HCT116 (cell line): Measurements from ENCODE around the gene FOXD2. TPM values are rescaled to one million over a fixed set of nuclear protein-coding genes. Genes with fewer than 3 reads are reported as not detected.

Source experiments
- ATAC-seq: fragments of 200-7000 bp; cut with Tn5 transposase; 2 replicates; pipeline ENCODE4 v1.9.1; 2020; ENCODE audit warnings: mild to moderate bottlenecking, moderate library complexity
- BruUV-seq: library from RNA; stranded (reverse); fragments of 400-500 nt; replicated peaks from 2 replicates; lab custom pipeline; 2021; lab: Mats Ljungman, UMichigan
- CTCF ChIA-PET: fragments of 300-600 bp; sonication (Branson Sonifier 250); formaldehyde crosslinking; loops from one replicate; lab custom pipeline; 2021; ENCODE audit warnings: antibody characterized with exemption; lab: Charles Lee
- POLR2A ChIA-PET: fragments of 300-600, 350-600 bp; sonication (Branson Sonifier 250); formaldehyde crosslinking; loops from one replicate; lab custom pipeline; 2021; ENCODE audit warnings: antibody characterized with exemption; lab: Charles Lee
- RAD21 ChIA-PET, 2 experiments: fragments of 300-600 bp; sonication (Branson Sonifier 250); formaldehyde crosslinking; loops; one replicate each; lab custom pipeline; 2023; ENCODE audit warnings: low total read pairs in 2 of 2; ENCODE audit not compliant: uncharacterized antibody in 2 of 2, unreplicated experiment in 2 of 2, low non-redundant PET in 1 of 2; lab: Charles Lee
- DNase-seq: peaks from one replicate; pipeline ENCODE4 v3.0.0-alpha.2; 2010; ENCODE audit warnings: low read depth, low spot score
- H2AFZ ChIP-seq: fragments of 200-600 bp; shearing (Covaris generic), sonication (generic); 2 replicates; pipeline ENCODE4 v1.6.1; 2017; ENCODE audit warnings: low read depth, mixed run types, mixed read lengths, antibody characterized with exemption, low read length; ENCODE audit not compliant: poor library complexity, severe bottlenecking
- H3K27ac ChIP-seq: 2 replicates; pipeline ENCODE4 v1.5.1; 2012; ENCODE audit warnings: low read depth, low read length
- H3K27me3 ChIP-seq: fragments of 200-600 bp; sonication (generic); 2 replicates; pipeline ENCODE4 v1.6.1; 2016; ENCODE audit warnings: mixed run types, low read length, mixed read lengths; ENCODE audit not compliant: insufficient read depth
- H3K36me3 ChIP-seq, 2 experiments: fragments of 200-500 bp in 1 of 2; fragments of 200-600 bp in 1 of 2; sonication (Bioruptor generic) in 1 of 2; sonication (generic) in 1 of 2; 2 replicates each; pipeline versions ENCODE4 v1.5.1 to v1.6.1; 2014 to 2016; ENCODE audit warnings: low read length in 2 of 2, inconsistent platforms in 1 of 2, mixed read lengths in 1 of 2, mixed run types in 1 of 2; ENCODE audit not compliant: insufficient read depth in 2 of 2, control insufficient read depth in 1 of 2
- H3K4me1 ChIP-seq, 2 experiments: fragments of 200-600 bp in 1 of 2; sonication (generic) in 1 of 2; 2 replicates each; pipeline versions ENCODE4 v1.5.1 to v1.6.1; 2012 to 2017; ENCODE audit warnings: low read length in 2 of 2, inconsistent platforms in 1 of 2, mild to moderate bottlenecking in 1 of 2, mixed read lengths in 1 of 2, mixed run types in 1 of 2, moderate library complexity in 1 of 2; ENCODE audit not compliant: insufficient read depth in 2 of 2, control insufficient read depth in 1 of 2
- H3K4me2 ChIP-seq: fragments of 200-600 bp; sonication (generic); 2 replicates; pipeline ENCODE4 v1.6.1; 2017; ENCODE audit warnings: mixed run types, low read length, mixed read lengths
- H3K4me3 ChIP-seq, 2 experiments: fragments of 200-600 bp in 1 of 2; sonication (generic) in 1 of 2; replicated peaks in 1 of 2; 2 replicates each; pipeline ENCODE4 v1.5.1; 2011 to 2016; ENCODE audit warnings: low read length in 2 of 2, control low read depth in 1 of 2, low read depth in 1 of 2, mild to moderate bottlenecking in 1 of 2, mixed read lengths in 1 of 2, mixed run types in 1 of 2
- H3K79me2 ChIP-seq: fragments of 200-600 bp; sonication (generic); 2 replicates; pipeline ENCODE4 v1.6.1; 2017; ENCODE audit warnings: mild to moderate bottlenecking, mixed run types, low read length, moderate library complexity, mixed read lengths; ENCODE audit not compliant: insufficient read depth
- H3K9ac ChIP-seq: fragments of 200-600 bp; sonication (generic); 2 replicates; pipeline ENCODE4 v1.6.1; 2016; ENCODE audit warnings: low read length, mixed read lengths
- H3K9me2 ChIP-seq: fragments of 200-600 bp; sonication (generic), shearing (Covaris generic); 2 replicates; pipeline ENCODE4 v1.6.1; 2017; ENCODE audit warnings: mixed run types, mild to moderate bottlenecking, moderate library complexity; ENCODE audit not compliant: insufficient read depth
- H3K9me3 ChIP-seq, 2 experiments: fragments of 200-500 bp in 1 of 2; fragments of 200-600 bp in 1 of 2; sonication (Bioruptor generic) in 1 of 2; sonication (generic) in 1 of 2; 2 replicates each; pipeline ENCODE4 v1.6.1; 2014 to 2017; ENCODE audit warnings: low read length in 2 of 2, mixed read lengths in 2 of 2, inconsistent platforms in 1 of 2, low read depth in 1 of 2, mild to moderate bottlenecking in 1 of 2, mixed run types in 1 of 2, moderate library complexity in 1 of 2; ENCODE audit not compliant: control insufficient read depth in 1 of 2, insufficient read depth in 1 of 2
- H4K20me1 ChIP-seq: fragments of 200-600 bp; sonication (generic), shearing (Covaris generic); 2 replicates; pipeline ENCODE4 v1.6.1; 2017; ENCODE audit warnings: mixed run types, mild to moderate bottlenecking, moderate library complexity; ENCODE audit not compliant: insufficient read depth
- ATF3 ChIP-seq: IDR thresholded peaks from 2 replicates; pipeline ENCODE4 v1.6.1; 2012
- CBX3 ChIP-seq: IDR thresholded peaks from 2 replicates; pipeline ENCODE4 v1.6.1; 2012; ENCODE audit warnings: low read depth
- CTCF ChIP-seq, 3 experiments: fragments of 200-600 bp in 1 of 3; sonication (generic) in 1 of 3; IDR thresholded peaks in 2 of 3; conservative IDR thresholded peaks in 1 of 3; 2 replicates each; pipeline ENCODE4 v1.5.1; 2012 to 2017; ENCODE audit warnings: low read depth in 2 of 3, low read length in 2 of 3, antibody characterized with exemption in 1 of 3, borderline replicate concordance in 1 of 3, control low read depth in 1 of 3, mild to moderate bottlenecking in 1 of 3, mixed read lengths in 1 of 3, mixed run types in 1 of 3, moderate library complexity in 1 of 3; ENCODE audit not compliant: insufficient read depth in 1 of 3
- EZH2phosphoT487 ChIP-seq: fragments of 200-600 bp; IDR thresholded peaks from 2 replicates; pipeline ENCODE4 v1.6.1; 2018; ENCODE audit warnings: antibody characterized with exemption, borderline replicate concordance
- FOSL1 ChIP-seq: IDR thresholded peaks from 2 replicates; pipeline ENCODE4 v1.6.1; 2012; ENCODE audit warnings: low read depth
- REST ChIP-seq: IDR thresholded peaks from 2 replicates; pipeline ENCODE4 v1.6.1; 2012; ENCODE audit warnings: low read depth
- SP1 ChIP-seq: IDR thresholded peaks from 2 replicates; pipeline ENCODE4 v1.6.1; 2012; ENCODE audit warnings: low read depth
- YY1 ChIP-seq: IDR thresholded peaks from 2 replicates; pipeline ENCODE4 v1.6.1; 2011; ENCODE audit warnings: low read length, low read depth, moderate library complexity, mild to moderate bottlenecking; ENCODE audit not compliant: insufficient replicate concordance; ENCODE audit errors: extremely low read depth
- ZFX ChIP-seq: fragments of 450-650 bp; IDR thresholded peaks from 2 replicates; pipeline ENCODE4 v1.6.1; 2017
- ZNF274 ChIP-seq: fragments of 200-500 bp; sonication (Bioruptor generic); IDR thresholded peaks from 2 replicates; pipeline ENCODE4 v1.6.1; 2014; ENCODE audit warnings: mild to moderate bottlenecking, low read depth, low read length, inconsistent platforms
- intact Hi-C: fragments of 100-400 bp; cut with micrococcal nuclease; formaldehyde crosslinking; loops from 2 replicates; pipeline ENCODE4 v1.10.0; 2022
- total RNA-seq: library from RNA; stranded (reverse); gene quantifications from one replicate; pipeline ENCODE4 v1.2.1, GENCODE V29; 2021; ENCODE audit not compliant: unreplicated experiment

Gene FOXD2
- total RNA-seq, 1 experiment from 2014 or later: 1.9 TPM

DNA sequence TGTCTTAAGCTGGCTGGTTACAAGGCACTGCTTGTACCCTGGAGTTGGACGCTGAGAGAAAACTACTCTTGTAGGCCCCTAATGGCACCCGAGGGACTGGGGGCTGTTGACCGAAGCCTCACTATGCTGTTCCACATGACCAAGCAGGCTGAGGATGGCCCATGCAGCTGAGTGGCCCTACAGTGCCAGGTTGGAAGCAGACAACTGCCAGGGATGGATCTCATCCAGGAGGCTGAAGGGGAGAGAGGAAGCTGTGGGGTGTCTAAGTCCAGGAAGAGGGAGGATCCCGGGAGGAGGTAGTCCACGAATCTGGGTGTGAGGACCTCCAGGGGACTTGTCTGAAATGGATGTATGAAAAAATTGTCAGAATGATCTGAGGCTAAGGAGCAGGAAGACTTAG lies 45.8 kb downstream of the FOXD2 start:
- RAD21 ChIA-PET: no interaction called here
- BruUV-seq: no TSS peak
- H4K20me1 ChIP-seq: no peaks in the 10 kb centered on the region
- CTCF ChIA-PET: no interaction called here
- H3K79me2 ChIP-seq: no peaks in the 10 kb centered on the region
- ATAC-seq: no peak
- intact Hi-C loops: no loop called here
- H3K9ac ChIP-seq: no peak overlapping the region
- H3K9me3 ChIP-seq: no peaks in the 10 kb centered on the region
- no peak overlapping the region for H3K4me3 ChIP-seq
- POLR2A ChIA-PET: no interaction called here
- DNase-seq: no peak
- H3K27me3 ChIP-seq: peaks cover 4% of the 10 kb centered on the region; the same call in 1 of the 2 replicates
- H2AFZ ChIP-seq: no peak overlapping the region
- no peaks in the 10 kb centered on the region for H3K9me2 ChIP-seq
- no peaks in the 10 kb centered on the region for H3K36me3 ChIP-seq
- peaks cover 0 to 11% of the 10 kb centered on the region in 2 experiments; a peak in 2 of 4 replicates for H3K4me1 ChIP-seq
- no peak overlapping the region for H3K4me2 ChIP-seq
- TF ChIP-seq ATF3 (no peak), ZNF274 (no peak), ZFX (no peak), SP1 (no peak), REST (no peak), CTCF (IDR thresholded peaks at IDR 0.05 in 2 of 3, conservative IDR thresholded peaks at IDR 0.05 in 1 of 3; ENCODE audit: borderline replicate concordance in 1 of 3, insufficient read depth in 1 of 3, low read depth in 2 of 3, low read length in 2 of 3) (no peak), EZH2phosphoT487 (no peak), FOSL1 (no peak), YY1 (no peak), CBX3 (no peak)
- no peak overlapping the region for H3K27ac ChIP-seq
